Anterior cingulate cortex (tissue), 58 donors: ENCODE results near the gene CYP4A11.
"Not testable (repeated sequence)": the region's sequence is repeated elsewhere in the genome, so short reads cannot be mapped to it uniquely, and the experiment has no call there.

Experiments
- DNase-seq, 58 donors: peaks; one replicate each; lab custom pipeline; 2025; lab: John Stamatoyannopoulos, UW

CYP4A11 gene

DNA sequence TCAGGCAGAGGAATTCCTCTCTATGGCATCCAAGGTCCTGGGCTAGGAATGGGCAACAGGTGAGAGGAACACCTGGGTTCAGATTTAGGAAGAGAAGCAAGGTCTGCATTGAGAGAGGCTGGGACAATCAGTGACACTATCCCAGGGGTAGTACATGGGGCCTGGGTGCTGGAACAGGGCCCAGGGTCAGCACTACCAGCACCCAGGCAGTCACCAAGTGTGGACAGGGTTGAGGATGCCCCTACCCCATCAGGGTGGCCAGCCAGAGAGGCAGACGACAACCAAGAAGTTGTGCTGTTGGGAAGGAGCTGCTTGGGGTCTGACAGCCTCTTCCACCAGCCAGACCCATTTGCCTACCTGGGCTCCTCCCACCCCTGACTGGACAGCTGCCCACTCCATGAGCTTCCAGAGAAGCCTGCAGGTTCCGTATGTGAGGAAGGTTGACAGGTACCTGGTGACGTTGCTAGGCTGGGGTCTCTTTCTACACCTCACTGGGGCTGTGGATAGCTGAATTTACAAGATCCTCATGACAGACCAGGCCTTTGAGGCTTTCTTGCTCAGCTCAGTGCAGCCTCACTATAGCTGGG is 13.9 kb downstream of the CYP4A11 start:
- DNase-seq, result no peak

DNA sequence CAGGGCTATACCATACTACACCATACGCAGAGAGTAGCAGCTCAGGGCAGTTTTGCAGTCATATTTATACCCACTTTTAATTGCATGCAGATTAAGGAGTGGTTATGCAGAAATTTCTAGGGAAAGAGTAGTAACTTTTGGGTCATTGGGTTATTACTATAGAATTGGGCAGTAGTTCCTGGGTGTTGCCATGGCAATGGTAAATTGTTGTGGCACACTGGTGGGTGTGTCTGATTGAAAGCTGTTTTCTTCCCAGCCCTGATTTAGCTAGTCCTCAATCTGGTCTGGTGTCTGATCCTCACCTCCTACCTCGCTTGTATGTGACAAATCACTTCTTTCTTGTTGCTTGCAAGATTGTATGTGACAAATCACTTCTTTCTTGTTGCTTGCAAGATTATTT is 30.5 kb downstream of the CYP4A11 start:
- no peak for DNase-seq

DNA sequence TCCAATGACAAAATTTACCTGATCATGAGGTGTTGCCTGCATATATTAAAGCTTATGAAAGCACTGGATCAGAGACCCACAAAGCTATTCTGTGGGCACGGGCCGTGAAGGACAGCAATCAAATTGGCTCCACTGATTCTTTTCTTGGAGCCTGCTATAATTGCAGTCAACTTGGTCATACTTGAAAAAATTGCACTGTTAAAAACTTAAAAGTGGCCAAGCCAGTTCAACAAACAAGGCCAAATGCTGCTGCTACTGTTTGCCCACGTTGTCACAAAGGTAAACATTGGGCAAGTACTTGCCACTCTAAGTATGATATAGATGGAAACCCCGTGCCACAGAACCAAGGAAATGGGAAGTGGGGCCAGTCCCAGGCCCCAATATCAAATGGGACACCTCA is 37.8 kb downstream of the CYP4A11 start:
- no peak for DNase-seq

DNA sequence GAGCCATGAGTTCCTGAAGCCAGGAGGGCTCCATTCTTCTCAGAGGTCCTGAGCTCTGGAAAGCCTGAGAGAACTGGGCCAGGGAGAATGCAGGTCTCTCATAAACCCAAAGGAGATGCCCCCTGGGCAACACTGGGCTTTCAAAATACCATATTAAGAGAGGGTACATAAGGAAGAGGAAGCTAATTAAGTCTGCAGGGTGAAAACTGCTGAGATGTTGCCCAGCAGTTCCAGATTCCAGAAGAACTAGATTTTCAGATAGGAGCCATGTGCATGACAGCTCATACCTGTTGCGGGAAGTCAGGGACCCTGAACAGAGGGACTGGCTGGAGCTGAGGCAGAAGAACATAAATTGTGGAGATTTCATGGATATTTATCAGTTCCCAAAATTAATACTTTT is 40.9 kb downstream of the CYP4A11 start:
- DNase-seq, result no peak

DNA sequence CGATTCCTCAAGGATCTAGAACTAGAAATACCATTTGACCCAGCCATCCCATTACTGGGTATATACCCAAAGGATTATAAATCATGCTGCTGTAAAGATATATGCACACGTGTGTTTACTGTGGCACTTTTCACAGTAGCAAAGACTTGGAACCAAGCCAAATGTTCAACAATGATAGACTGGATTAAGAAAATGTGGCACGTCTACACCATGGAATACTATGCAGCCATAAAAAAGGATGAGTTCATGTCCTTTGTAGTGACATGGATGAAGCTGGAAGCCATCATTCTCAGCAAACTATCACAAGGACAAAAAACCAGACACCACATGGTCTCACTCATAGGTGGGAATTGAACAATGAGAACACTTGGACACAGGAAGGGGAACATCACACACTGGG is 59.6 kb downstream of the CYP4A11 start:
- not testable (repeated sequence) for DNase-seq
